ENCODE results near the gene ANKRD37. TPM values are rescaled to one million over a fixed set of nuclear protein-coding genes. Genes with fewer than 3 reads are reported as not detected.

Gene ANKRD37
- total RNA-seq, 1 experiment from 2014 or later, result 5.1 TPM

GRCh38 chr4:185395956-185396723 is 501 bp upstream of the ANKRD37 start:
- Histone ChIP-seq H3K36me3 (ENCODE audit: control insufficient read depth, insufficient read depth, low read length) (no peaks in the 10 kb centered on the region; the same call in 1 of the 2 replicates), H3K9me3 (ENCODE audit: control insufficient read depth, insufficient read depth, low read depth, low read length) (no peaks in the 10 kb centered on the region), H3K4me3 (ENCODE audit: low read depth in 2 of 2, low read length in 2 of 2) (peak overlapping the region; percentile 68 to 78), H3K27me3 (ENCODE audit: control insufficient read depth, insufficient read depth, low read length) (no peaks in the 10 kb centered on the region), H3K4me1 (ENCODE audit: control insufficient read depth, insufficient read depth, low read length) (no peaks in the 10 kb centered on the region), H3K27ac (ENCODE audit: low read length) (peak overlapping the region; percentile 77)
- peak; percentile 60 for DNase-seq (ENCODE audit: low read depth, low spot score)
- CTCF ChIA-PET, result interaction anchor here (1.7 kb wide), 1 partner anchor 202 kb away, joined by 3 read pairs; no protein-coding TSS in a partner anchor
- no TSS peak for BruUV-seq (replicated peaks)
- TF ChIP-seq CTCF (IDR thresholded peaks at IDR 0.05) (no peak), SIN3A (IDR thresholded peaks at IDR 0.05; ENCODE audit: borderline replicate concordance, insufficient read depth, low read depth, low read length) (peak; percentile 89; the same call in 1 of the 2 replicates), TCF7L2 (IDR thresholded peaks at IDR 0.05; ENCODE audit: low read depth, low read length) (no peak), POLR2AphosphoS5 (IDR thresholded peaks at IDR 0.05; ENCODE audit: low read depth, low read length) (peak; percentile 61; the same call in 1 of the 2 replicates), REST (IDR thresholded peaks at IDR 0.05; ENCODE audit: insufficient read depth in 1 of 2, low read depth in 2 of 2, low read length in 1 of 2) (peak; percentile 53 to 58; a peak in 3 of 4 replicates)
- in situ Hi-C loops (cut with HindIII; ENCODE audit: low pct_unique_long_range_greater_than_20kb, low sequenced_read_pairs), result no loop called here
- POLR2A ChIA-PET, result interaction anchor here (0.6 kb wide), 1 partner anchor 30 kb away, joined by 5 read pairs; no protein-coding TSS in a partner anchor
- intact Hi-C loops (cut with micrococcal nuclease; ENCODE audit: unreplicated experiment), result no loop called here
- peak; percentile 97 for ATAC-seq

GRCh38 chr4:185398618-185399017 is 2.0 kb downstream of the ANKRD37 start:
- CTCF ChIA-PET, result no interaction called here

More at GRCh38 chr4:185398618-185399017, 2.0 kb downstream of the ANKRD37 start:
- TF ChIP-seq TCF7L2 (IDR thresholded peaks at IDR 0.05; ENCODE audit: low read depth, low read length) (no peak), REST (IDR thresholded peaks at IDR 0.05; ENCODE audit: insufficient read depth in 1 of 2, low read depth in 2 of 2, low read length in 1 of 2) (no peak), CTCF (IDR thresholded peaks at IDR 0.05) (no peak), SIN3A (IDR thresholded peaks at IDR 0.05; ENCODE audit: borderline replicate concordance, insufficient read depth, low read depth, low read length) (no peak), POLR2AphosphoS5 (IDR thresholded peaks at IDR 0.05; ENCODE audit: low read depth, low read length) (no peak)
- Histone ChIP-seq H3K4me3 (ENCODE audit: low read depth in 2 of 2, low read length in 2 of 2) (no peak overlapping the region), H3K4me1 (ENCODE audit: control insufficient read depth, insufficient read depth, low read length) (no peaks in the 10 kb centered on the region), H3K27ac (ENCODE audit: low read length) (no peak overlapping the region), H3K27me3 (ENCODE audit: control insufficient read depth, insufficient read depth, low read length) (no peaks in the 10 kb centered on the region), H3K9me3 (ENCODE audit: control insufficient read depth, insufficient read depth, low read depth, low read length) (no peaks in the 10 kb centered on the region), H3K36me3 (ENCODE audit: control insufficient read depth, insufficient read depth, low read length) (no peaks in the 10 kb centered on the region; the same call in 1 of the 2 replicates)
- no peak for ATAC-seq
- intact Hi-C loops (cut with micrococcal nuclease; ENCODE audit: unreplicated experiment), result no loop called here
- no peak for DNase-seq (ENCODE audit: low read depth, low spot score)
- POLR2A ChIA-PET, result no interaction called here
- BruUV-seq (replicated peaks), result no TSS peak
- in situ Hi-C loops (cut with HindIII; ENCODE audit: low pct_unique_long_range_greater_than_20kb, low sequenced_read_pairs), result no loop called here

Measured in Panc1 (cell line).